GM12801 (cell line): ENCODE measurements around the gene TECPR2.

Experiments used
- TF ChIP-seq, protein P1 (sequence below): IDR thresholded peaks from one replicate; pipeline ENCODE4 v1.5.1; 2011; ENCODE audit warnings: control low read depth; ENCODE audit not compliant: insufficient read length; ENCODE audit errors: extremely low read depth

TECPR2 gene

DNA sequence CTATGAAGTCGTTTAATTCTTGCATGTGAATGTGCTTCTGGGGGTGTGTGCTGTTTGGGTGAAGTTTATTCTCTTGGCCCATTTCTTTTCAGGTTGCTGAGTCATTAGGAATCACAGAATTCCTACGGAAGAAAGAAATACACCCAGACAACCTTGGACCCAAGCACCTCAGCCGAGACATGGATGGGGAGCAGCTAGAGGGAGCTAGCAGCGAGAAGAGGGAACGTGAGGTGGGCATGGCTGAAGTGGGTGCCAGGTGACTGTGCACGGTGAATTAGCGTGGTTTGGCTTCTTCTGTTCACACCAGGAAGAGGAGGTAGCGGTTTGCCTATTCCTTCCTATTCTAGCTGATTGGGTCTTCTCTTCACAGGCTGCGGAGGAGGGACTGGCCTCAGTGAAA is 24.0 kb upstream of the TECPR2 start:
- TF ChIP-seq, protein P1, sequence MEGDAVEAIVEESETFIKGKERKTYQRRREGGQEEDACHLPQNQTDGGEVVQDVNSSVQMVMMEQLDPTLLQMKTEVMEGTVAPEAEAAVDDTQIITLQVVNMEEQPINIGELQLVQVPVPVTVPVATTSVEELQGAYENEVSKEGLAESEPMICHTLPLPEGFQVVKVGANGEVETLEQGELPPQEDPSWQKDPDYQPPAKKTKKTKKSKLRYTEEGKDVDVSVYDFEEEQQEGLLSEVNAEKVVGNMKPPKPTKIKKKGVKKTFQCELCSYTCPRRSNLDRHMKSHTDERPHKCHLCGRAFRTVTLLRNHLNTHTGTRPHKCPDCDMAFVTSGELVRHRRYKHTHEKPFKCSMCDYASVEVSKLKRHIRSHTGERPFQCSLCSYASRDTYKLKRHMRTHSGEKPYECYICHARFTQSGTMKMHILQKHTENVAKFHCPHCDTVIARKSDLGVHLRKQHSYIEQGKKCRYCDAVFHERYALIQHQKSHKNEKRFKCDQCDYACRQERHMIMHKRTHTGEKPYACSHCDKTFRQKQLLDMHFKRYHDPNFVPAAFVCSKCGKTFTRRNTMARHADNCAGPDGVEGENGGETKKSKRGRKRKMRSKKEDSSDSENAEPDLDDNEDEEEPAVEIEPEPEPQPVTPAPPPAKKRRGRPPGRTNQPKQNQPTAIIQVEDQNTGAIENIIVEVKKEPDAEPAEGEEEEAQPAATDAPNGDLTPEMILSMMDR, result no peak

- TF ChIP-seq, protein P1, result no peak
These were observed 21.2 kb upstream of the TECPR2 start for GRCh38 chr14:102341566-102341965.

- TF ChIP-seq, protein P1, result no peak
These were observed 20.5 kb upstream of the TECPR2 start for GRCh38 chr14:102342238-102342637.

DNA sequence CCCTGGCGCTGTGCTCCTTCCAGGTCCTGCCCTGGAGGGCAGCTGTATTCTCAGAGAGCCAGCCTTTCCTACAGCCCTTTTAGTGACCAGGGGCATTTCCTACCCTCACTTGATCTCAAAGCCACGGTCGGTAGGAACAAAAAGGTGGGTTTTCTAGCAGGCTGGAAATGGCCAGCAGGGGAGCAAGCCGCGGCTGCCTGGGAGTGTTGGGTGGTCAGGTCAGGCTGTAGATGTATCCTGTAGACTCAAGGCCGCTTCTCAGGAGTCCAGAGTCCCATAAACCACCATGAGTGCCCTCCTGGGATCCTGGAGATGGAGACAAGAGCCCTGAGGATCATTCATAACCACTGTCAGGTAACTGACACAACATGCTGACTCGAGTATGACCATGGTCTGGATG is 18.7 kb upstream of the TECPR2 start:
- TF ChIP-seq, protein P1, result no peak

GRCh38 chr14:102344485-102344884 is 18.3 kb upstream of the TECPR2 start:
- TF ChIP-seq, protein P1, result no peak

DNA sequence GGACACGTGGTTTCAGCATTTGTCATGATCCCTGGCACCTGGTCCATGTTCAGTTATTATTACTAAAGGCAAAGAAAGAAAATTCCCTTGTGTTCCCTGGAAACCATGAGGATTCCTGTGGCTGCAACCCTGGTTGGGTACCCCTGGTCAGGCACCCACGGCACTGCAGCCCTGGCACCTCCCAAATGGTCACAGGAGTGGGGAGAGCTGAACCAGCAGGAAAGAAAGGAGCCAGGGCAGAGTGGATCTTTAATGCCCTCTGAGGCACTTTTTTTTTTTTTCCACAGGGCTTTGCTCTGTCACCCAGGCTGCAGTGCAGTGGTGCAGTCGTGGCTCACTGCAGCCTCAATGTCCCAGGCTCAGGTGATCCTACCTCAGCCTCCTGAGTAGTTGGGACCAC is 17.5 kb upstream of the TECPR2 start:
- TF ChIP-seq, protein P1, result no peak

DNA sequence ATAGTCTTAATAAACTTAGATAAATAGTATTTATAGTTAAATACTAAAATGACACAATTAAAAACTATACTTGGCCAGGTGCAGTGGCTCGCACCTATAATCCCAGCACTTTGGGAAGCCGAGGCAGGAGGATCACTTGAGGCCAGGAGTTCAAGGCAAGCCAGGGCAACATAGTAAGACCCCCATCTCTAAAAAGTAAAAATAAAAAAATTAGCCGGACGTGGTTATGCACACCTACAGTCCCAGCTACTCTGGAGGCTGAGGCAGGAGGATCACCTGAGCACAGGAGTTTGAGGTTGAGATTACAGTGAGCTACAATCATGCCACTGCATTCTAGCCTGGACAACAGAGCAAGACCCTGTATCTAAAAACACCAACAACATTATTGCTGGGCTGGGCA is 16.1 kb upstream of the TECPR2 start:
- TF ChIP-seq, protein P1, result no peak

DNA sequence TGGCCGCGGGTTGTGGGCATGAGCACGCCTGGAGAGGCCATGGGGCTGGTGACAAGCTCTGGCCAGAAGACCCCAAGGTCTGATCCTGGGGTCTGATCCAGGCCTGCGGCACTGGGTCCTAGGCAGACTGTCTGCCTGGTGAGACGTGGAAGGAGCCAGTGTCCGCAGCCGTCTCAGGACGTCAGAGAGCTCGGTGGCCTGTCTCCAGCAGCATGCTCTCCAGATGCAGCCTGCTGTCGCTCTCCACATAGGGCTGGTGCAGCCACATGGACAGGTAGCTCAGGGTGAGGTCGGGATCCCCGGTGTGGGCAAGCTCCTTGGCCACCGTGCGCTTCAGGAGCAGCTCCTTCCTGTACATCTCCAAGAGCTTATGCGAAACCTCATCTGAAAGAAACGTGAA is 14.4 kb upstream of the TECPR2 start:
- TF ChIP-seq, protein P1, result no peak
